Measurements from ENCODE around the gene JMJD4. TPM values are rescaled to one million over a fixed set of nuclear protein-coding genes. Genes with fewer than 3 reads are reported as not detected.

Gene JMJD4
- total RNA-seq, 1 donor from 2014 or later, result 18.2 TPM

GRCh38 chr1:227771771-227772170, 36.7 kb upstream of the JMJD4 start:
- Mint-ChIP-seq H3K4me1 (ENCODE audit: unreplicated experiment) (no peaks in the 10 kb centered on the region), H3K4me3 (ENCODE audit: unreplicated experiment) (no peak overlapping the region)

GRCh38 chr1:227771326-227771725, 36.2 kb upstream of the JMJD4 start:
- Mint-ChIP-seq H3K4me3 (ENCODE audit: unreplicated experiment) (no peak overlapping the region), H3K27ac (ENCODE audit: unreplicated experiment) (no peak overlapping the region), H3K4me1 (ENCODE audit: unreplicated experiment) (peaks cover 3% of the 10 kb centered on the region), H3K9me3 (ENCODE audit: unreplicated experiment) (no peaks in the 10 kb centered on the region), H3K27me3 (ENCODE audit: unreplicated experiment) (no peaks in the 10 kb centered on the region), H3K36me3 (ENCODE audit: unreplicated experiment) (peaks cover 36% of the 10 kb centered on the region)
- TF ChIP-seq CTCF (IDR thresholded peaks at IDR 0.05), result no peak
- DNase-seq (ENCODE audit: extremely low spot score, unreplicated experiment), result no peak

More at GRCh38 chr1:227771771-227772170, 36.7 kb upstream of the JMJD4 start:
- Mint-ChIP-seq H3K27ac (ENCODE audit: unreplicated experiment) (no peak overlapping the region), H3K9me3 (ENCODE audit: unreplicated experiment) (no peaks in the 10 kb centered on the region), H3K36me3 (ENCODE audit: unreplicated experiment) (peaks cover 34% of the 10 kb centered on the region), H3K27me3 (ENCODE audit: unreplicated experiment) (no peaks in the 10 kb centered on the region)
- no peak for TF ChIP-seq CTCF (IDR thresholded peaks at IDR 0.05)
- DNase-seq (ENCODE audit: extremely low spot score, unreplicated experiment), result no peak

DNA sequence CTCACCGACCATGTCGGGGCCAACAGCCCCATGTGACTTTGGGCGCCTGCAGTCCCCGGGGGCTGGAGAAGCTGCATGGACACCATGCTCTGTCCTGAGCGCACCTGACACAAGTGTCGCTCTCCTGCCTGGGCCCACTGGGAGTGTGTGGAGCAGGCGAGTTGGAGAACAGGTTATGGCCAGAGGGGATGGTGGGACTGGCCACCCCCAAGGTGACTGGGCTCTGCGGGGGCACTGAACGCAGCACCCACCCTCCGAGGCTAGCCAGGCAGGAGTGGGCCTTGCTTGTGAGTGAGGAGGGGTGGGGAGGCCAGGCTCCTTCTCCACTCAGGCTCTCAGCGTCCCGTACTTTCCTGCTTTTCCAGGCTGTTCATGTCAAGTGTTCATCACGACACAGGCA, 35.7 kb upstream of the JMJD4 start:
- no peak for DNase-seq (ENCODE audit: extremely low spot score, unreplicated experiment)
- Mint-ChIP-seq H3K4me3 (ENCODE audit: unreplicated experiment) (no peak overlapping the region), H3K27ac (ENCODE audit: unreplicated experiment) (no peak overlapping the region), H3K27me3 (ENCODE audit: unreplicated experiment) (no peaks in the 10 kb centered on the region), H3K4me1 (ENCODE audit: unreplicated experiment) (peaks cover 7% of the 10 kb centered on the region), H3K36me3 (ENCODE audit: unreplicated experiment) (peaks cover 36% of the 10 kb centered on the region), H3K9me3 (ENCODE audit: unreplicated experiment) (no peaks in the 10 kb centered on the region)
- no peak for TF ChIP-seq CTCF (IDR thresholded peaks at IDR 0.05)

- H3K36me3 Mint-ChIP-seq (ENCODE audit: unreplicated experiment), result peaks cover 36% of the 10 kb centered on the region
- TF ChIP-seq CTCF (IDR thresholded peaks at IDR 0.05), result no peak
- H3K9me3 Mint-ChIP-seq (ENCODE audit: unreplicated experiment), result no peaks in the 10 kb centered on the region
- no peak overlapping the region for H3K4me3 Mint-ChIP-seq (ENCODE audit: unreplicated experiment)
- H3K4me1 Mint-ChIP-seq (ENCODE audit: unreplicated experiment), result peaks cover 7% of the 10 kb centered on the region
- H3K27ac Mint-ChIP-seq (ENCODE audit: unreplicated experiment), result no peak overlapping the region
- no peaks in the 10 kb centered on the region for H3K27me3 Mint-ChIP-seq (ENCODE audit: unreplicated experiment)
- no peak for DNase-seq (ENCODE audit: extremely low spot score, unreplicated experiment)
These were observed 34.9 kb upstream of the JMJD4 start for GRCh38 chr1:227769936-227770494.

GRCh38 chr1:227769047-227769935, 34.2 kb upstream of the JMJD4 start:
- Mint-ChIP-seq H3K4me1 (ENCODE audit: unreplicated experiment) (peaks cover 8% of the 10 kb centered on the region), H3K27me3 (ENCODE audit: unreplicated experiment) (no peaks in the 10 kb centered on the region), H3K9me3 (ENCODE audit: unreplicated experiment) (no peaks in the 10 kb centered on the region), H3K36me3 (ENCODE audit: unreplicated experiment) (peaks cover 34% of the 10 kb centered on the region), H3K4me3 (ENCODE audit: unreplicated experiment) (no peak overlapping the region), H3K27ac (ENCODE audit: unreplicated experiment) (no peak overlapping the region)
- TF ChIP-seq CTCF (IDR thresholded peaks at IDR 0.05), result no peak
- DNase-seq (ENCODE audit: extremely low spot score, unreplicated experiment), result no peak

Measured in osteocyte (in vitro differentiated cells).